Adipose tissue (tissue), 3 donors: ENCODE measurements around the gene CTCF. TPM values are rescaled to one million over a fixed set of nuclear protein-coding genes. Genes with fewer than 3 reads are reported as not detected.
"Not testable (repeated sequence)": the region's sequence is repeated elsewhere in the genome, so short reads cannot be mapped to it uniquely, and the experiment has no call there.

Experiments
- H3K27ac ChIP-seq: one replicate; pipeline ENCODE4 v1.5.1; 2013; ENCODE audit warnings: low read depth, low read length
- WGBS, 3 donors: extraction: QIAGEN DNeasy Blood & Tissue Kit; methylation state at CpG; one replicate each; pipeline ENCODE4 v1.1.7; 2013; 5-methylcytosine and 5-hydroxymethylcytosine counted together
- polyA plus RNA-seq, 3 donors: library from polyadenylated mRNA; stranded (reverse); fragments of 200-250 nt; gene quantifications; one replicate each; pipeline ENCODE4 v1.2.3, GENCODE V29; 2013
- donor health status: healthy with polysubstance abuse.
- donor health status: Bipolar disorder and iron deficiency.
- donor health status: healthy.

CTCF gene
- polyA plus RNA-seq, 3 donors: 12.4 to 26.0 (median 15.2) TPM

DNA sequence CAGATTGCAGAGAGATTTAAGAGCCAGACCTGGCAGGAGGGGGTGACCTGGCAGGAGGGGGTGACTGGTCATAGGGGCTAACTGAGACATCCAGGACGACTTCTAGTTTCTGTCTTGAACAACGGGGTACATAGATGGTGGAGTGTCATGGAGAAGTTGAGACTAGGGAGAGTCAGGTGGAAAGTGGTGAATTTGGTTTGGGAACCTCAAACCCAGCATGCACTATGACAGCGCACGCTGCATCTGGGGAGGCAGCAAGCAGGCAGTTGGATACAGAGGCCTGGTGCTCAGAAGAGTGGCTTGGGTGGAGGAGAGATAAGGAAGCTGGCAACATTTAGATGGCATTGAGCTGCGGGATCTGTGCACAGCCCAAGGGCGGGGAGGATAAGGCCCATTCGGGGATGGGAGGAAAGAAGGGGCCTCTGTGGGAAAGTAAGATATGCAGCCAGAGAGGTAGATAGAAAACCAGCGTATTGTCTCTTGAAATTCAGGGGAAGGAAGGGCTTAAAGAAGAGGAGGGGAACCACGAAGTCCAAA lies 29.2 kb upstream of the CTCF start:
- 63 to 67% (median 65%) methylated on average over 9 of the region's 9 CpGs for WGBS, 3 donors
- H3K27ac ChIP-seq: no peak overlapping the region

DNA sequence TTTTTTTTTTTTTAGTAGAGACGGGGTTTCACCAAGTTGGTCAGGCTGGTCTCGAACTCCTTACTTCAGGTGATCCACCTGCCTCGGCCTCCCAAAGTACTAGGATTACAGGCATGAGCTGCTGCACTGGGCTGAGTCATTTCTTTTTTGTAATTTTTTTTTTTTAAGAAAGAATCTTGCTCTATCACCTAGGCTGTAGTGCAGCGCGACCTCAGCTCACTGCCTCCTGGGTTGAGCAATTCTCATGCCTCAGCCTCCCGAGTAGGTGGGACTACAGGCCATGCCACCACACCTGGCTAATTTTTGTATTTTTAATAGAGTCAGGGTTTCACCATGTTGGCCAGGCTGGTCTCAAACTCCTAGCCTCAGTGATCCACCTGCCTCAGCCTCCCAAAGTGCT lies 28.3 kb upstream of the CTCF start:
- not testable (repeated sequence) for H3K27ac ChIP-seq
- 84 to 93% (median 86%) methylated on average over 5 to 6 of the region's 6 CpGs for WGBS, 3 donors

- H3K27ac ChIP-seq: no peak overlapping the region
These were observed 27.9 kb upstream of the CTCF start for GRCh38 chr16:67534431-67534830.

DNA sequence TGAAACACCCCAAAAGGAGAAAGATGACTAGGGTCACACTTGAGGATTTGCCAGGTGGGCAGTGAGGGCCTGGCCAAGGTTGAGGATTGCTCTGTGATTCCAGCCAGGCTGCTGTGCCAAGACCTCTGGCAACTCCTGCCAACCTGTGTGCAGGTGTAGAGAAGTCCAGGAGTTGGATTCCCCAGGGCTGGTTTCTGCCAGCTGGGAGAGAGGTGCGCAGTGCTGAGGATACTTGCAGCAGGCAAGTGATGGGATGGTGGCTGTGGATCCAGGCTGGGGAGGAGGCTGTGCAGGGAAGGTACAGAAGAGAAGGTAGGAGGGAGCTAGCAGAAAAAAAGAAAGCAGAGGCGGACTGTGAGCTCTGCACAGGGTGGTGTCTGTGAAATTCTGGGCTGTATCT lies 27.1 kb upstream of the CTCF start:
- WGBS, 3 donors: 60 to 97% (median 90%) methylated on average over 2 of the region's 2 CpGs
- no peak overlapping the region for H3K27ac ChIP-seq

DNA sequence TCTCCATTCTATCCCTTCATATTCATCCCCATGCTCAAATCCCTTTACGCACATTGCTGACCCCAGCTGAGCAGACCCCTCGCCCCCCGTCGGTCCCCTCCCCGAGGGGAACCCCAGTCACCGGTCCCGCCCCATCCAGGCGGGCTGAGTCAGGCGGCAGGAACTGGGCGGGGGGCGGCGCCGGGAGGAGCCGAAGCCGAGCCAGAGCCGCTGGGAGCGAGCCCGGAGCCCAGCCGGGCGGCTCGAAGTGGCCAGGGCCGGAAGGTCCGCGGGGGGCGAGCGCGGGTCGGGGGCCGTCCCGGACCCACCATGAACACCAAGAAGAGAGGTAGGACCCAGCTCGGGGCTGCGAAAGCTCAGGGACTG lies 25.1 kb upstream of the CTCF start:
- H3K27ac ChIP-seq: no peak overlapping the region
- 1 to 4% (median 1%) methylated on average over 25 to 32 of the region's 32 CpGs for WGBS, 3 donors

DNA sequence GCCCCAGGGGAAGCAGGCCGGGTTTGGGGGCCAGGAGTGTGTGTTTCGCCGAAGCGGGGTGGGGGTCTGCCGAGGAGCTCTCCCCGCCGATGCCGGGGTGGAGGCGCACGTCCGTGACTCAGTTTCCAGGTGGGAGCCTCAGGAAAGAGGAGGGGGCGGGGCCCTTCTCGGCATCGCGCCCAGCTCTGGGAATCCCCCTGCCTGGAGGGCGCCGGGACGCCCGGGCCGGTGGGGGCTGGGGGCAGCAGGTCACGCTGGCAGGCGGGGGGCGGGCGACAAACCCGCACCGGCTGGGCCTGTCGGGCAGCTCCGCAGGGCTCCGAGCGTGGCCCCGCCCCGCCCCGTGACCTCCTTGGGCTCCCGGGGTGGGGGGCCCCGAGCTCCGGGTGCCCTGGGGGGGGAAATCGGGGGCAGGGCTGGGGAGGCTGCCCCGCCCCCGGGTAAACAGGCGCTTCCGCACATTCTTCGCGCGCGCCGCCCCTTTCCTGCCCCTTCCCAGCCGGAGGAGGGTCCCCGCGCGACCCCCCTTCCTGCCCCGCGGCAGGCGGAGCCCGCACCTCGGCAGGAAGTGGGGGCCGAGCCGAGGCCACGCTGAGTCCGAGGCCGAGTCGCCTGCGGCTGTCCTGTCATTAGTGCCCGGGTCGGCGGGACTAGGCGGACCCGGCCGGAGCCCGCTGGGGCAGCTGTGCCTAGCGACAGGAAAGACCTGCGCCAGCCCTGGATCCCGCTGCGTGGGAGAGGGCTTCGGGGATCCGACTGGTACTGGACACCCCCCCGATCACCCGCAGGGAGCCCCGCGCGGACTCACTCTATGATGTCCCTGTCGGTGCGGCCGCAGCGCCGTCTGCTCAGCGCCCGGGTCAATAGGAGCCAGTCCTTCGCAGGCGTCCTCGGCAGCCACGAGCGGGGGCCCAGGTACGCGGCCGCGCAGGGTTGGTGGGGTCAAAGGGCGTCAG lies 24.4 kb upstream of the CTCF start:
- 2 to 3% (median 2%) methylated on average over 53 to 97 of the region's 97 CpGs for WGBS, 3 donors
- H3K27ac ChIP-seq: no peak overlapping the region

DNA sequence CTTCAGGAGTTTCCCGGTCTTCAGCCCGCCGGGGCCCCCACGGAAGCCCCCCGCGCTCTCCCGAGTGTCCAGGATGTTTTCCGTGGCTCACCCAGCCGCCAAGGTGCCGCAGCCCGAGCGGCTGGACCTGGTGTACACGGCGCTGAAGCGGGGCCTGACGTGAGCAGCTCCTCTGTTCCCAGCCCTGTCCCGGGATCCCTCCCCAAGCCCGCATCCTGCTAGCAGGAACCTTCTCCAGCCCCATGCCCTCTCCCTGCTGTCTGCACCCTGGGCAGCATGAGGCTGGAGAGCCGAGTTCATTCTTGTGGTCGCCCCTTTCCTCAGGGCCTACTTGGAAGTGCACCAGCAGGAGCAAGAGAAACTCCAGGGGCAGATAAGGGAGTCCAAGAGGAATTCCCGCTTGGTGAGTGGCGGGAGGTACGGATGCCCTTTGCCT lies 23.6 kb upstream of the CTCF start:
- H3K27ac ChIP-seq: no peak overlapping the region
- WGBS, 3 donors: 21 to 51% (median 46%) methylated on average over 16 to 23 of the region's 23 CpGs

DNA sequence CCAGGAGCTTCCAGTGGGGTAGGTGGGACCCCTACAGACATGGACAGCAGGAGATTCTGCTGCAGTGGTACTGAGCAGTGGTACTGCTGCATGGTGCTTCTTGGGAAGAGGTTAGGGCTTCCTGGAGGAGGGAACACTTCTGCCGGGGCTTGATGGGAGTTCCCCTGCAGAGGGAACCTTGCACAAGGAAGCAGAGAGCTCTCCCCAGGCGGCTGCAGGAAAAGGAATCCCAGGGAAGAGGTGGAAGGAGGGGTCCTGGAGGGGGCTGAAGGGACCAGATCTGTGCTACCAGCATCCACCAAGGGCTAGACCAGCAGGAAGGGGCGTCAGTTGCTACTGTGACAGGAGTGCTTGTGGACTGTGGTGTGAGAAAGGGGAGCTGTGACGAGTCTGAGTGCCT lies 23.1 kb upstream of the CTCF start:
- no peak overlapping the region for H3K27ac ChIP-seq

DNA sequence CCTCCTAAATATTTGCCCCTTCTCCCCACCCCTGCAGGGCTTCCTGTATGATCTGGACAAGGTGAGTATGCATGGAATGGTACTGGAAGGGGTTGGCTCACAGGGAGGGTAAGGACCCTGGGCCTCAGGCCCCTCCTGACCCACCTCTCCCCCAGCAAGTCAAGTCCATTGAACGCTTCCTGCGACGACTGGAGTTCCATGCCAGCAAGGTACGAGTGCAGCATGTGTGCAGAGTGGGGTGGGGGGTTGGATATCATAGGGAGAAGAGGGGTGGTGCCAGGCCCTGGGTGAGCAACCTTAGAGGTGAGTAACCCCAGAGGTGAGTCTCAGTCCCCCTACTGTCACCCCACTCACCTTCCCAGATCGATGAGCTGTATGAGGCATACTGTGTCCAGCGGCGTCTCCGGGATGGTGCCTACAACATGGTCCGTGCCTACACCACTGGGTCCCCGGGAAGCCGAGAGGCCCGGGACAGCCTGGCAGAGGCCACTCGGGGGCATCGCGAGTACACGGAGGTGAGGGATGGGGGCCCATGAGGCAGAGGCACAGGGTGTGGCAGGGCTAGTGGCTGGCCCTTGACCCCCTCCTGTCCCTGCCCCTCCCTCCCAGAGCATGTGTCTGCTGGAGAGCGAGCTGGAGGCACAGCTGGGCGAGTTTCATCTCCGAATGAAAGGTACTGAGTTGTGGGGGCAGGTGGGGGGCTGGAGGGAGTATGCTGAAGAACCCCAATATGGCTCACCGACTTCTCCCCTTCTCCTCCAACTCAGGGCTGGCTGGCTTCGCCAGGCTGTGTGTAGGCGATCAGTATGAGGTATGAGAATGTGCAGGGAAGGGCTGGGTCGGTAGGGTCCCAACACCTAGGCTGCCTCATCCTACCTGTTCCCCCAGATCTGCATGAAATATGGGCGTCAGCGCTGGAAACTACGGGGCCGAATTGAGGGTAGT lies 22.4 kb upstream of the CTCF start:
- no peak overlapping the region for H3K27ac ChIP-seq

More for the DNA sequence above, 23.1 kb upstream of the CTCF start:
- 54 to 78% (median 60%) methylated on average over 4 of the region's 4 CpGs for WGBS, 3 donors

DNA sequence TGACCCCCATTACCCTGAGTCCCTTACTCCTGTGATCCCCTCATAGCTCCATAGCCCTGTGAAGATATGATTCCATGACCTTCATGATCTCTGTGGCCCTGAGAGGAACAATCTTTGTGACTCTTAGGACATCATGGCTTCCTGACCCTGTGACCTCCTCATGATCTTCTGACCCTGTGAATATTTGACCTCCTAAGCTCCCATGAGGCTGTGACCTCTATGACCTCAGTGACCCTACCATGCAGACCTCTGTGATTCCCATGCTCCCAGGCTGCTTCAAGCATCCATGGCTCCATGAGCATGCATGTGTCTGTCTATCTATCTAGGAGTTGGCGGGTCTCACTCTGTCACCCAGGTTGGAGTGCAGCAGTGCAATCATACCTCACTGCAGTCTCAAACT lies 21.6 kb upstream of the CTCF start:
- 97 to 100% (median 100%) methylated on average over 1 of the region's 1 CpG for WGBS, 3 donors
- no peak overlapping the region for H3K27ac ChIP-seq

More for the DNA sequence above, 22.4 kb upstream of the CTCF start:
- 84 to 89% (median 88%) methylated on average over 27 of the region's 27 CpGs for WGBS, 3 donors

DNA sequence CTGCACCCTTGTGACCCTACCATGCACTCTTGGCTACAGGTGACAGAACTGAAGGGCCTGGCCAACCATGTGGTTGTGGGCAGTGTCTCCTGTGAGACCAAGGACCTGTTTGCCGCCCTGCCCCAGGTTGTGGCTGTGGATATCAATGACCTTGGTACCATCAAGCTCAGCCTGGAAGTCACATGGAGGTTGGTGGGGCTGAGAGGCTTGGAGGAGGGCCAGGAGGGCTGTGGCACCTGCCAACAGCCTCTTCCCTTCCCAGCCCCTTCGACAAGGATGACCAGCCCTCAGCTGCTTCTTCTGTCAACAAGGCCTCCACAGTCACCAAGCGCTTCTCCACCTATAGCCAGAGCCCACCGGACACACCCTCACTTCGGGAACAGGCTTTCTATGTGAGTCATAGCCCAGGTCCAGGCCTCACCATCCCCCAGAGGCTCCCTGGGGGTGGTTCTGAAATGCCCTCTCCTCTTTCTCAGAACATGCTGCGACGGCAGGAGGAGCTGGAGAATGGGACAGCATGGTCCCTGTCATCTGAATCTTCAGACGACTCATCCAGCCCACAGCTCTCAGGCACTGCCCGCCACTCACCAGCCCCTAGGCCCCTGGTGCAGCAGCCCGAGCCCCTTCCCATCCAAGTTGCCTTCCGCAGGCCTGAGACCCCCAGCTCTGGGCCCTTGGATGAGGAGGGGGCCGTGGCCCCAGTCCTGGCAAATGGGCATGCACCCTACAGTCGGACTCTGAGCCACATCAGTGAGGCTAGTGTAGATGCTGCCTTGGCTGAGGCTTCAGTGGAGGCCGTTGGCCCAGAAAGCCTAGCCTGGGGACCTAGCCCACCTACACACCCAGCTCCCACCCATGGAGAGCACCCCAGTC lies 20.7 kb upstream of the CTCF start:
- WGBS, 3 donors: 76 to 84% (median 84%) methylated on average over 13 to 14 of the region's 14 CpGs
- H3K27ac ChIP-seq: no peak overlapping the region

DNA sequence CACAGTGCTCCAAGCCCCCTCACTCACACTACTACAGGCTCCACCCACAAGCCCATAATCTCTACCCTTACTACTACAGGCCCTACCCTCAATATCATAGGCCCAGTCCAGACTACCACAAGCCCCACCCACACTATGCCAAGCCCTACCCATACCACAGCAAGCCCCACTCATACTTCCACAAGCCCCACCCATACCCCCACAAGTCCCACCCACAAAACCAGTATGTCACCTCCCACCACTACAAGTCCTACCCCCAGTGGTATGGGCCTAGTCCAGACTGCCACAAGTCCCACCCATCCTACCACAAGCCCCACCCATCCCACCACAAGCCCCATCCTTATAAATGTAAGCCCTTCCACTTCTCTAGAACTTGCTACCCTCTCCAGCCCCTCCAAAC lies 19.9 kb upstream of the CTCF start:
- no peak overlapping the region for H3K27ac ChIP-seq

DNA sequence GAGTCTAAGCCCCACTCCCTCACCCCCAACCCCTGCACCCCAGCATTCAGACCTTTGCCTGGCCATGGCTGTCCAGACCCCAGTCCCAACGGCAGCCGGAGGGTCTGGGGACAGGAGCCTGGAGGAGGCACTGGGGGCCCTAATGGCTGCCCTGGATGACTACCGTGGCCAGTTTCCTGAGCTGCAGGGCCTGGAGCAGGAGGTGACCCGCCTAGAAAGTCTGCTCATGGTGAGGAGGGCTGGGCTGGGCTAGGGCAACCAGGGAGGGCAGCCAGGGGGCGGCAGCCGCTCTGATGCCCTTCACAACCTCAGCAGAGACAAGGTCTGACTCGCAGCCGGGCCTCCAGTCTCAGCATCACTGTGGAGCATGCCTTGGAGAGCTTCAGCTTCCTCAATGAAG lies 19.3 kb upstream of the CTCF start:
- H3K27ac ChIP-seq: no peak overlapping the region
- 89 to 93% (median 90%) methylated on average over 8 of the region's 8 CpGs for WGBS, 3 donors

DNA sequence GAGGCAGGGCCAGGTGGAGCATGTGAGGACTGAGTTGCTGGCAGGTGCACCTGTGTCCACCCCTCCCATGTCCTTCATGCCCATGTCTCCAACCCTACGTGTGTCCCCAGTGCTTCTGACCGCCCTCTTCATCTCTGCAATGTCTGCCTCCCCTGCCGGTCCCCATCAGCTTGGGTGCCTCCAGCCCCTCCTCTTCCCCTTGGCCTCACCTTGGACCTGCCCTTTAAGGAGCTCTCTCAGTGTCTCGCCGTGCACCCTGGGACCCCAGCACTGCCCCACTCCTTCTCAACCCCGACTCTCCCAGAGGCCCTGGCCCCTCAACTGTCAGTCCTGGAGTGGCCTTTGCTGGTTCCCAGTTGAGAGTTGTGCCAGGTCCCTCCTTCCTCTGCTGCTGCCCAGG lies 18.7 kb upstream of the CTCF start:
- no peak overlapping the region for H3K27ac ChIP-seq

DNA sequence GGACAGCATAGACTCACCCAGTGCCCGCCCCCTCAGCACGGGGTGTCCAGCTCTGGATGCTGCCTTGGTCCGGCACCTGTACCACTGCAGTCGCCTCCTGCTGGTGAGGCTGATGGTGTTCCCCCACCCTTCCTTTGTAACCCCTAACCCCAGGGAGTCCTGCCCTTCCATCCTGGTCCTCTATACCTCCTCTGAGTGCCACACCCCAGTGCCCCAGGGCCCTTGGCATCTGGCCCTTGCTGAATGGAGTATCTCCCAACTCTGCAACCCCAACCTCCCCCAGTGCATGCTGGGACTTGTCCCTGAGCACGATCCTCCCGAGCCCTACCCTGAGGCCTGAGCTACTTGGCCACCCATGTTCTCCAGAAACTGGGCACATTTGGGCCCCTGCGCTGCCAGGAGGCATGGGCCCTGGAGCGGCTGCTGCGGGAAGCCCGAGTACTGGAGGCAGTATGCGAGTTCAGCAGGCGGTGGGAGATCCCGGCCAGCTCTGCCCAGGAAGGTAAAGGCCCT lies 17.9 kb upstream of the CTCF start:
- 82 to 87% (median 83%) methylated on average over 13 of the region's 13 CpGs for WGBS, 3 donors
- no peak overlapping the region for H3K27ac ChIP-seq

More for the DNA sequence above, 18.7 kb upstream of the CTCF start:
- 84 to 86% (median 85%) methylated on average over 6 of the region's 6 CpGs for WGBS, 3 donors

- no peak overlapping the region for H3K27ac ChIP-seq
- 68 to 83% (median 76%) methylated on average over 15 of the region's 15 CpGs for WGBS, 3 donors
These were observed 17.3 kb upstream of the CTCF start for GRCh38 chr16:67544844-67545664.

DNA sequence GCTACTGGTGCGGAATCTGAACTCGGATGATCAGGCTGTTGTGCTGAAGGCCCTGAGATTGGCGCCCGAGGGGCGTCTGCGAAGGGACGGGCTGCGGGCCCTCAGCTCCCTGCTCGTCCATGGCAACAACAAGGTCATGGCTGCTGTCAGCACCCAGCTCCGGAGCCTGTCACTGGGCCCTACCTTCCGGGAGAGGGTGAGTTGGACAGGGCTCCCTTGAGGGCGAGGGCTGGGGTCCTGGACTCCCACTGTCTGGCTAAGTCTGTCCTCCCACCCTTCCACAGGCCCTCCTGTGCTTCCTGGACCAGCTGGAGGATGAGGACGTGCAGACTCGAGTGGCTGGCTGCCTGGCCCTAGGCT lies 16.7 kb upstream of the CTCF start:
- H3K27ac ChIP-seq: no peak overlapping the region
- WGBS, 3 donors: 81 to 90% (median 81%) methylated on average over 14 of the region's 14 CpGs
